Neural progenitor cell (in vitro differentiated cells): ENCODE measurements around the gene C4orf50.

Source experiments
- EZH2 ChIP-seq: fragments of 200-600 bp; sonication (generic); IDR thresholded peaks from 2 replicates; pipeline ENCODE4 v1.6.1; 2017; ENCODE audit warnings: antibody characterized with exemption, mild to moderate bottlenecking, moderate library complexity
- TF ChIP-seq, protein P1 (sequence below): fragments of 200-600 bp; sonication (generic); IDR thresholded peaks from 2 replicates; pipeline ENCODE4 v1.5.1; 2017; ENCODE audit warnings: antibody characterized with exemption, mild to moderate bottlenecking

DNA sequence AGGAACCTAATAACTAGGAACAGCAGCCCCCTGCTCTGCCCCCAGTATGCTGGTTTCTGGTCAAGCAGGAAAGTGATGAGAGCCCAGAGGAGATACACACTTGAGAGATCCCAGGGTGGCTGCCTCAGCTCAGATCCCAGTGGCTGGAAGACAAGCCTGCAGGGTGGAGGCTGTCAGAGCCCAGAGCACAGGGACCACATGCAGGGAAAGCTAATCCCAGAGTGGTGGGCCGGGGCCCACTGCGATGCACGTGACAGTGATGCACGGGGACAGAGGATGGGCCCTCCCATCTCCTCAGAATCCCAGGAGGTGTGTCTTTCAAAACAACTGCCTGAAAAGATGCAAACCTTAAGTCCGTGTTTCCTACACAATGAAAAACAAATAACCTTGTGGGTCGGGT, 96.2 kb downstream of the C4orf50 start:
- TF ChIP-seq, protein P1, sequence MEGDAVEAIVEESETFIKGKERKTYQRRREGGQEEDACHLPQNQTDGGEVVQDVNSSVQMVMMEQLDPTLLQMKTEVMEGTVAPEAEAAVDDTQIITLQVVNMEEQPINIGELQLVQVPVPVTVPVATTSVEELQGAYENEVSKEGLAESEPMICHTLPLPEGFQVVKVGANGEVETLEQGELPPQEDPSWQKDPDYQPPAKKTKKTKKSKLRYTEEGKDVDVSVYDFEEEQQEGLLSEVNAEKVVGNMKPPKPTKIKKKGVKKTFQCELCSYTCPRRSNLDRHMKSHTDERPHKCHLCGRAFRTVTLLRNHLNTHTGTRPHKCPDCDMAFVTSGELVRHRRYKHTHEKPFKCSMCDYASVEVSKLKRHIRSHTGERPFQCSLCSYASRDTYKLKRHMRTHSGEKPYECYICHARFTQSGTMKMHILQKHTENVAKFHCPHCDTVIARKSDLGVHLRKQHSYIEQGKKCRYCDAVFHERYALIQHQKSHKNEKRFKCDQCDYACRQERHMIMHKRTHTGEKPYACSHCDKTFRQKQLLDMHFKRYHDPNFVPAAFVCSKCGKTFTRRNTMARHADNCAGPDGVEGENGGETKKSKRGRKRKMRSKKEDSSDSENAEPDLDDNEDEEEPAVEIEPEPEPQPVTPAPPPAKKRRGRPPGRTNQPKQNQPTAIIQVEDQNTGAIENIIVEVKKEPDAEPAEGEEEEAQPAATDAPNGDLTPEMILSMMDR: no peak
- TF ChIP-seq EZH2: no peak
